ENCODE data around the gene SLC37A4.
A peak's percentile ranks its signal among the peaks of the same experiment; 100 is the strongest.
"Not testable (repeated sequence)": the region's sequence is repeated elsewhere in the genome, so short reads cannot be mapped to it uniquely, and the experiment has no call there.

Gene SLC37A4

DNA sequence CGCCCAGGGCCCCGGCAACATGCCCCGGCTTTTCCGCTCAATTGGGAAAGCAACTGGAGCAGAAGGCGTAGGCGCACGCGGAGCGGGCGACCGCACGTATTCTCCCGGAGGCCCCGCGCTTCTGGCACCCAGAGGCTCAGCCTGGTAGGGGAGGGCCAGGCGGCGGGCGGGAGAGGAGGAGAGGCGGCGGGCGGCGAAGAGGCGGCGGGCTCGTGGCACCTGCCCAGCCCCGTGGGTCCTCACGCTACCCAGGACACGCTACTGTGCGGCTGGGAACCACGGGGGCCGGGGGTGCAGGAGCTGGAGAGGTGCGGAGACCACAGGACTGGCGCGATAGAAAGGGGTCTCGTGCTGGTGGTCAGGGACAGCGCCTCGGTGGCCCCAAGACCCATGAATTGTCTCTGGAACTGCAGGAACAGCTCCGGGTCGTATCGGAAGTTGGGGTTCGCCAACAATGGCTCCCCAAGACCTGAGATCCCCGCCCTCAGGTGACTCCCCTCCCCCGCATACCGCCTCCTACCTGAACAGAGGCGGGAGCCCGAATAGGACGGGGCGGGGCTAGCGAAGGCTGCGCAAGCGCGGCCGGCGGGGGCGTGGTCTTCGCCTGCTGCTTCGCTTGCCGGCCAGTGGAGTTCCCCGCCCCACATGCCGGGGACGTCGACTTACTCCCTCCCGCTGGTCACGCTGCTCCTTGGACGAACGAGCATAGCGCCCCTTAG lies at the start of gene SLC37A4:
Gene SLC37A4, minus strand, starts transcription at position 549 of the 719 bp plus-strand sequence.
- peak; percentile 98 for DNase-seq (ENCODE audit: low spot score)

DNA sequence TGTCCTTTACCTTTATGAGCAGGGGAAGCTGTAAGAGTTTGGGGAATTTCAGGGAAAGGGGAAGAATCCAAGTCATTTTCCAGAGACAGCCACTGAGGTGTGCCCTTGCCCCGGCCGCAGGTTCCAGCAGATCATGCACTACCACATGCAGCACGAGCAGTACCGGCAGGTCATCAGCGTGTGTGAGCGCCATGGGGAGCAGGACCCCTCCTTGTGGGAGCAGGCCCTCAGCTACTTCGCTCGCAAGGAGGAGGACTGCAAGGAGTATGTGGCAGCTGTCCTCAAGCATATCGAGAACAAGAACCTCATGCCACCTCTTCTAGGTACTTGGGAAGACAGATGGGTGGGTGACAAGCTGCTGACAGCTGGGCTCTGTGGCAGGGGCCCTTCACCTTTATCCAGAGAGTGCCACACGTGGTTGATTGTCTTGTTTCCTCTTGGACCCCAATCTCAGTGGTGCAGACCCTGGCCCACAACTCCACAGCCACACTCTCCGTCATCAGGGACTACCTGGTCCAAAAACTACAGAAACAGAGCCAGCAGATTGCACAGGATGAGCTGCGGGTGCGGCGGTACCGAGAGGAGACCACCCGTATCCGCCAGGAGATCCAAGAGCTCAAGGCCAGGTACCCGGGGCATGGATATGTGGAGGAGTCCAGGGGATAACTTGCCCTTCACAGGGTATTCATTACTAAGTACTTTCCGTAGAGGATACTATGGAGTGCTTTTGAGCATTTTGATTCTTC lies 48.2 kb upstream of the SLC37A4 start:
- DNase-seq (ENCODE audit: low spot score): no peak

DNA sequence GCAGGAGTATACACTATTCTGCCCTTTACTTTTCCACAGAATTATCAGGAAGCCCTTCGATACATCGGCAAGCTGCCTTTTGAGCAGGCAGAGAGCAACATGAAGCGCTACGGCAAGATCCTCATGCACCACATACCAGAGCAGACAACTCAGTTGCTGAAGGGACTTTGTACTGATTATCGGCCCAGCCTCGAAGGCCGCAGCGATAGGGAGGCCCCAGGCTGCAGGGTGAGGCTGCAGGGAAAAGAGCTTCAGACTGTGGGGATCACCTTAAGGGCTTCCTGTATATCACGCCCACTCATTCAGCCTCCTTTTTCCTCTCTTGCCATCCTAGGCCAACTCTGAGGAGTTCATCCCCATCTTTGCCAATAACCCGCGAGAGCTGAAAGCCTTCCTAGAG lies 47.2 kb upstream of the SLC37A4 start:
- DNase-seq (ENCODE audit: low spot score): no peak

- DNase-seq (ENCODE audit: low spot score): peak; percentile 99
Observed at GRCh38 chr11:119067371-119068222, 36.9 kb upstream of the SLC37A4 start, which contains the start of gene VPS11. TSS of gene VPS11 (plus strand) at chr11:119067818. CDS start at chr11:119067824, 6 bp downstream.

GRCh38 chr11:119065369-119065768 lies 34.7 kb upstream of the SLC37A4 start:
- DNase-seq (ENCODE audit: low spot score): peak; percentile 41

- peak; percentile 38 for DNase-seq (ENCODE audit: low spot score)
Observed at GRCh38 chr11:119062779-119063178, 32.1 kb upstream of the SLC37A4 start.

GRCh38 chr11:119061256-119061655 lies 30.6 kb upstream of the SLC37A4 start:
- no peak for DNase-seq (ENCODE audit: low spot score)

DNA sequence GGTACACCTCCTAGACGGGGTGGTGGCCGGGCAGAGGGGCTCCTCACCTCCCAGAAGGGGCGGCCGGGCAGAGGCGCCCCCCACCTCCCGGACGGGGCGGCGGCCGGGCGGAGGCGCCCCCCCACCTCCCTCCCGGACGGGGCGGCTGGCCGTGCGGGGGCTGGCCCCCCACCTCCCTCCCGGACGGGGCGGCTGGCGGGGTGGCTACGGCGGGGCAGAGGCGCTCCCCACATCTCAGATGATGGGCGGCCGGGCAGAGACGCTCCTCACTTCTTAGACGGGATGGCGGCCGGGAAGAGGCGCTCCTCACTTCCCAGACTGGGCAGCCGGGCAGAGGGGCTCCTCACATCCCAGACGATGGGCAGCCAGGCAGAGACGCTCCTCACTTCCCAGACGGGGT lies 28.5 kb upstream of the SLC37A4 start:
- not testable (repeated sequence) for DNase-seq (ENCODE audit: low spot score)

GRCh38 chr11:119057000-119057769 lies 26.5 kb upstream of the SLC37A4 start, which contains the start of gene HYOU1:
TSS of gene HYOU1 (minus strand) at chr11:119057205. CDS start at chr11:119056160, 1,045 bp downstream.
- DNase-seq (ENCODE audit: low spot score): peak; percentile 98

DNA sequence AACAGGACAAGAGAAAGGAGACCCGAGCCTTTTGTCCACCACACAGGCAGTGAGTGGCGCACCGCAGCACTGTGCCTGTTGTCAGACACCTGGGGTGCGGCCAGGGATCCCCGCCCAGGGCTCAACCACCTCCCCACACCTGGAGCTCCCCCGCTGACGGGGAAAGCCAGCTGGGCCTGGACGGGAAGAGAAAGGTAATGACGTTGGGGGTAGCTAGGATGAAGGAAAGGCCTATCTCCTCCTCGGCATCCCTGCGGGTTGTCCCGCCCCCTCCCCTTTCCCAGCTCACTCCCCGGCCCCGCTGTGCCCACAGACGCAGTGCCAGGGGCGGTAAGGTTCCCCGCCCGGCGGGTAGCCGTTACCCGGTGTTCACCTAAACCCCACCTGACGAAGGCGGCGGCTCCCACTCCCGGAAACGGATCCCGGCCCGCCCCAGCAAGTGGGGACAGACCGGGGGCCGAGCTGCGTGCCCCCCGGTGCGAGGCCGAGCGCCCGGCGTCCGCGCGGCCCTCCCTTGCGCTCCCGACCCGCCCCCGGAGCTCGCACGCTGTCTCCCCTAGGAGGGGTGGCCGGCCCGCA lies 25.8 kb upstream of the SLC37A4 start:
- peak; percentile 42 for DNase-seq (ENCODE audit: low spot score)

GRCh38 chr11:119055901-119056300 lies 25.2 kb upstream of the SLC37A4 start:
- peak; percentile 60 for DNase-seq (ENCODE audit: low spot score)

GRCh38 chr11:119054418-119054817 lies 23.7 kb upstream of the SLC37A4 start:
- no peak for DNase-seq (ENCODE audit: low spot score)

DNA sequence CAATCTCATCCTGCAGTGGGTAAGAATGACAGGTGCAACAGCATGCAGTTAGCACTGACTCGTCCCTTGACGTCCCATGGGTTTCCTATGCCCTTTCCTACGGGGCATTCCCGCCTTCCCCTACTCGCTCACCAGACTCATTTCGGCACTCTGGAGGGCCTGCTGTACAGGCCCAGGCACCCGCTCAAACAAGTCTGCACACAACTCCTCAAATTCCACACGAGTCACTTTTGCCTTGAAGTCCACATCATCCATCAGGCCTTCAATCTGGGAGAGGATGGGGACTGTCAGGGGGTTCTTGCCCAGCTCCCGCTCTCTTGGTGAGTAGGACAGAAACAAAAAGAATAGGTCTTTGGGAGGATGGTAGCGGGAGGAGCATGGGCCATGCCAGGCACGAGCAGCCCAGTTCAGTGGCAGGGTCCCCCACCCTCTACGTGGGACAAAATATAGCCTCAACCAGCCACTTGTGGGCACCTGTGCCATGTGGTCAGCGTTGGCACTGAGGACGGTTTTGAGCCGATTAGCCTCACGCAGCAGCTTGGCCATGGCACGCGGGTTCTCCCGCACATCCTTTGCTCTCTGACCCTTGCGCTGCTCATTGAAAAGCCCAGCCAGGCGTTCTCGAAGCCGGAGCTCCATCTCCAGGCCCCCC lies 21.6 kb upstream of the SLC37A4 start:
- no peak for DNase-seq (ENCODE audit: low spot score)

- no peak for DNase-seq (ENCODE audit: low spot score)
Observed at GRCh38 chr11:119051440-119052162, 20.9 kb upstream of the SLC37A4 start.

DNA sequence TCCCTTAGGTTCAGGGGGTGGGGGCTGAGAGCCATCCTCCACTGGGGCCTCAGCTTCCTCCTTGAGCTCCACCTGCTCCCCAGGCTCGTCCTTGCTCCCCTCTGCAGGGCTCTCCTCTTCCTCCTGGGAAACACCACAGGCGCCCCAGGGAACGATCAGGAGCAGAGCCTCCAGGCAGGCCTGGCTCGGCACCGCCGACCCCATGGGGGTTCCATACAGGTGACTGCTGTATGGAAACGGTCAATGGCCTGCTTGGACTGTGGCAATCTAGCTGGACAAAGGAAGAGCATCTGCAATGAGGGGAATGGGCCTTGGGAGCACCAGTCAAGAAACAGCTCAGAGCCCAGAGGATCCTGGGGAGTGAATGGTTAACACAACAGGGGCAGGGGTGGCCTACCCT lies 18.4 kb upstream of the SLC37A4 start:
- DNase-seq (ENCODE audit: low spot score): no peak

DNA sequence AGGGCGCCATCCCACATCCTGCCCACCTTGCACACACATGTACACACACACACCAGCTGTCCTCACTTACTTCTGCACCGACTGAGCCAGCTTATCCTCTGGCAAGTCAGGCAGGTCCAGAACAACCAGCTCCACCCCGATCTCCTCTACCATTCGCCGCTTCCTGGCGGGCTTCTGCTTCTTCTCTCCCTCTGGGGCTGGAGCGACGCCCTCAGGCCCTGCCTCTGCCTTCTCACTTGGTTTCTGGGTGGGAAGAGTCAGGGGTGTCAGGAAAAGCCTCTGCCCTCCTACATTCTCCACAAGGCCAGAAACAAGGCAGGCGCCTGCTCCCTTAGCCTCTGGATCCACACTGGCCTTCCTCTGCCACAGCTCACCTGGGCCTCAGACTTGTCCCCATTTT lies 18.0 kb upstream of the SLC37A4 start:
- no peak for DNase-seq (ENCODE audit: low spot score)

- DNase-seq (ENCODE audit: low spot score): no peak
Observed at GRCh38 chr11:119047205-119047604, 16.5 kb upstream of the SLC37A4 start.

GRCh38 chr11:119046489-119046888 lies 15.8 kb upstream of the SLC37A4 start:
- no peak for DNase-seq (ENCODE audit: low spot score)

DNA sequence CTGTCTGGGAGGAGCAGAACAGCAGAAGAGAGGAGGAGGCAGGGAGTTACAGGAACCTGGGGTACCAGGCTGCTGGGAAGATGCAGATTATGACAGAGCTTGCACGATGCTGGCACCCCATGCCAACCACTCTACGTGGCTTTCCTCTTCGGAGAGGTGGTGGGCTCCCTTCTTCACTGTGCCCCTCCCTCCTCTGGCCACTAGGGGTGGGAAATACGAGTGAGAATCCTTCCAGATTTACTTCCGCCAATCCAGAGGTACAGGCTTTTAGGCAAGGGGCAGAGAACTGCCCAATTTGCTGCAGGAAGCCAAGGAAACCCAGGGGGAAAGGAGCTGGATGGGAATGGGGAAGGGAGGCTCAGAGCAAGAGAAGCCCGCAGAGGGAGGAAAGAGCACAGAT lies 14.0 kb upstream of the SLC37A4 start:
- no peak for DNase-seq (ENCODE audit: low spot score)

DNA sequence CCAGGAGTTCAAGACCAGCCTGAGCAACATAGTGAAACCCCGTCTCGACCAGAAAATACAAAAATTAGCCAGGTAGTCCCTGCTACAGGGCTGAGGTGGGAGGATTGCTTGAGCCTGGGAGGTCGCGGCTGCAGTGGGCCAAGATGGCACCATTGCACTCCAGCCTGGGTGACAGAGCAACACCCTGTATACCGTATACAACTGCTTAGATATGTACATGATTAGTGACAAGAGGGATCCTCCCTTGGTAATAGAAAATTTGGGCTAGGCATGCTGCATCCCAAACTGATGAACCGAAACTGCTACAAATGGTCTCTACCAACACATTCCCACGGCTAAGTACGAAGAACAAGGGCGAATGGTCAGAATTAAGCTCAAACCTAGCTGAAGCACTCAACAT lies 12.2 kb upstream of the SLC37A4 start:
- no peak for DNase-seq (ENCODE audit: low spot score)

Data from hepatic stellate cell (primary cell).